ENCODE data around the gene PSTK.

DNA sequence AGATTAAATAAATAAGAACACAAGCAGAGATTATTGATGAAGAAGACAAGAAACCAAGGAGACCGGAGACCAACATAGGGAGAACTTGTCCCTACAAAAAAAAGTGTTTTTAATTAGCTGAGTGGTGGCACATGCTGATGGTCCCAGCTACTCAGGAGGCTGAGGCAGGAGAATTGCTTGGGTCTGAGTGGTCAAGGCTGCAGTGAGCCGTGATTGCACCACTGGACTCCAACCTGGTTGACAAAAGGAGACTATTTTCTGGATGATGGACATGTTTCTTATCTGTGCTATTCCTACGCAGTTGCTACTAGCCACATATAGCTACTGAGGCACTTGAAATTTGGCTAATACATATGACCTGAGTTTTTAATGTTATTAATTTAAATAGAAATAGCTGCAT is 18.7 kb downstream of the PSTK start:
- TF ChIP-seq, protein P1, sequence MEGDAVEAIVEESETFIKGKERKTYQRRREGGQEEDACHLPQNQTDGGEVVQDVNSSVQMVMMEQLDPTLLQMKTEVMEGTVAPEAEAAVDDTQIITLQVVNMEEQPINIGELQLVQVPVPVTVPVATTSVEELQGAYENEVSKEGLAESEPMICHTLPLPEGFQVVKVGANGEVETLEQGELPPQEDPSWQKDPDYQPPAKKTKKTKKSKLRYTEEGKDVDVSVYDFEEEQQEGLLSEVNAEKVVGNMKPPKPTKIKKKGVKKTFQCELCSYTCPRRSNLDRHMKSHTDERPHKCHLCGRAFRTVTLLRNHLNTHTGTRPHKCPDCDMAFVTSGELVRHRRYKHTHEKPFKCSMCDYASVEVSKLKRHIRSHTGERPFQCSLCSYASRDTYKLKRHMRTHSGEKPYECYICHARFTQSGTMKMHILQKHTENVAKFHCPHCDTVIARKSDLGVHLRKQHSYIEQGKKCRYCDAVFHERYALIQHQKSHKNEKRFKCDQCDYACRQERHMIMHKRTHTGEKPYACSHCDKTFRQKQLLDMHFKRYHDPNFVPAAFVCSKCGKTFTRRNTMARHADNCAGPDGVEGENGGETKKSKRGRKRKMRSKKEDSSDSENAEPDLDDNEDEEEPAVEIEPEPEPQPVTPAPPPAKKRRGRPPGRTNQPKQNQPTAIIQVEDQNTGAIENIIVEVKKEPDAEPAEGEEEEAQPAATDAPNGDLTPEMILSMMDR (IDR thresholded peaks at IDR 0.05; ENCODE audit: low read length): no peak
- TF ChIP-seq EZH2 (IDR thresholded peaks at IDR 0.05; ENCODE audit: borderline replicate concordance, low read length): no peak

Data from OCI-LY1 (cell line).